Panc1 (cell line): ENCODE results near the gene LCOR.

ENCODE experiments used
- CTCF ChIP-seq: fragments of 450-650 bp; IDR thresholded peaks from 2 replicates; pipeline ENCODE4 v1.5.1; 2017; ENCODE audit warnings: mild to moderate bottlenecking
- POLR2AphosphoS5 ChIP-seq: IDR thresholded peaks from 2 replicates; pipeline ENCODE4 v1.6.1; 2012; ENCODE audit warnings: mild to moderate bottlenecking, low read depth, low read length, moderate library complexity
- REST ChIP-seq, 2 experiments: IDR thresholded peaks; 2 replicates each; pipeline ENCODE4 v1.6.1; 2011 to 2012; ENCODE audit warnings: low read depth in 2 of 2, control low read depth in 1 of 2, low read length in 1 of 2, mild to moderate bottlenecking in 1 of 2, moderate library complexity in 1 of 2; ENCODE audit not compliant: insufficient read depth in 1 of 2

- TF ChIP-seq CTCF (no peak), REST (IDR thresholded peaks at IDR 0.05; ENCODE audit: insufficient read depth in 1 of 2, low read depth in 2 of 2, low read length in 1 of 2) (no peak), POLR2AphosphoS5 (no peak)
These were observed 191.5 kb downstream of the LCOR start for GRCh38 chr10:97023401-97024167.
